Measurements from ENCODE around the gene ZNF793.
A peak's percentile ranks its signal among the peaks of the same experiment; 100 is the strongest.

The ZNF793 gene

DNA sequence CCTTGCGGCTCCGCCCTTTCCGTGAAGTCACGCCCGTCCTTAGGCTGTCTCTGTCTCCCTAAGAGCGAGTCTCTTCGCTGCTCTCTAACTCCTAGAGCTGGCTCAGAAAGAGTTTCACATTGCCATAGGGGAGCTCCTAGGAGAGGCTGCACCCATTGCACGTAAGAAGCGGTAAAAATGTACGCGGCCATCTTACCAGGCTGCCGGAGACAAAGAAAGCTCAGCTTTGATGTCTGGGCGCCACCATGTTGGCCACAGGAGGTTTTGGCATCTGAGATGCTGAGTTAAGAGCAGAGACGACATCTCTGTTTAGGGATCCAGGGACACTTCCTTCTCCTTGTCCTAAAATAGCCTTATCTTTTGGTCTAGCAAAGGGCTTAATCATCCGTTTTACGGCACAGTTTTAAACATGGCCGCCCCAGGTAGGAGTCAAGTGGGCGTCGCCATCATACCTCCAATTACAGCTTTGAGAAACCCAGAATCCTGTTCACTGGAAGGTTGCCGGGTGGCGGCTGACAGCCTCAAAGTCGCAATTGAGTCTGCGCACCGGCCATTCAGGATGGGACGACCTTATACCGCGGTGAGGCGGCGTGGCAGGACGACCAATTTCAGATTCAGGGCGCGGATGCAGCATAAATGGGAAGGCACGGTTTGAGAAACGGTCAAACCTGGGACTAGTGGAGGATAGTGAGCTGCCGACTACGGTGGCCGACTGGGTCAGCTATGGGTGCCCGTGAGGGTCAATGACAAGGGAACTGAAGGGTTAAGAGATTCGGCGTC lies at the start of gene ZNF793:
Gene ZNF793 (plus strand): TSS at position 553 of the 780 bp plus-strand sequence. CDS start 16,501 bp downstream, outside the sequence.
- DNase-seq (ENCODE audit: low read depth), result peak; percentile 21

DNA sequence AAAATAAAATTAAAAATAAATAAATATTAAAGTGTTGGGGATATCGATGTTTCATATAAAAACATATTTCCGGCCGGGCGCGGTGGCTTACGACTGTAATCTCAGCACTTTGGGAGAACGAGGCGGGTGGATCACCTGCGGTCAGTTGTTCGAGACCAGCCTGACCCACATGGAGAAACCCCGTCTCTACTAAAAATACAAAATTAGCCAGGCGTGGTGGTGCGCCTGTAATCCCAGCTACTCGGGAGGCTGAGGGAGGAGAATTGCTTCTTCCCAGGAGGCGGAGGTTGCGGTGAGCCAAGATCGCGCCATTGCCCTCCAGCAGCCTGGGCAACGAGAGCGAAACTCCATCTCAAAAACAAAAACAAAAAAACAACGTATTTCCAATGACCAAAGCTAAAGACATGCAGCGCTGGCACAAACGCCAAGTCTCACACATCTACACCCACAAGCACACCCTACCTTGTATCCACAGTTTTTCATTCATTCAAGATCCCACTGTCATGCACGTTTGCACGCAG lies 40.4 kb upstream of the ZNF793 start:
- no peak for DNase-seq (ENCODE audit: low read depth)

DNA sequence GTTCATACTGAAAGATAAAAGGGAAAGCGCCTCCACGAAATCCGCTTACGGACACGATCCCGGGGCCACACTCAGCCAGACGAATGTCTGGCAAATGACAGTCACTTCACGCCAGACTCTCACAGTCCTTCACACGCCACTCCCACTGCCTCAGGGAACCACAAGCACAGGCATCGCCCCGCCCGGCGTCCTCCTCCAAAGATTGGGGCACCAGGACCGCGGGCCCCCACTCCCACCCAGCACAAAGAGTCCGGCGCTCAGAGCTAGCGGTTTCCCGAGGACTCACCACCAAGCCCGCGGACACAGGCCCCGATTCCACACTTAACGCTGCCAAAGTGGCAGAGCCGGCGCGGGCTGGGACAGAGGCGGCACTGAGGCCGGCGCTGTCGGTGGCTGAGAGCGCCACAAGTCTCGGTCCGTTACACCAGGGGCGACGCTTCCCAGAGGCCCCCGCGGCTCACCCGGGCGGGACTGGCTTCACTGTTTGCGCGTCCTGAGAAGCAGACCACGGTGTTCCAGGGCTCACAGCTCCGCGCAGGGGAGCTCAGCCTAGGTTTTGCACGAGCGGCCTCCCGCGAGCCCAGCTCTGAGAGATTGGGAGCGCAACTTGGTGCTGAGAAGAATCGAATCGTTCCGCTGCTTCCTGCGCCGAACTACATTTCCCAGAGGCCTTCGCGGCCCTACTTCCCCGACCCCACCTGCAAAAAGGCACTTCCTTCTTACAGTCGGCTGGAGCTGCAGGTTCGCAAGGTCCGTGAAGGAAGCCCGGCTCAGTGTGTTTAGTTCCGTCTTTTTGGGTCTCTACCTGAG lies 39.7 kb upstream of the ZNF793 start, which contains the start of gene ZNF569:
Gene ZNF569 (minus strand): TSS at position 647 of the 810 bp plus-strand sequence. CDS start 22,523 bp downstream, outside the sequence.
- DNase-seq (ENCODE audit: low read depth), result peak; percentile 93

DNA sequence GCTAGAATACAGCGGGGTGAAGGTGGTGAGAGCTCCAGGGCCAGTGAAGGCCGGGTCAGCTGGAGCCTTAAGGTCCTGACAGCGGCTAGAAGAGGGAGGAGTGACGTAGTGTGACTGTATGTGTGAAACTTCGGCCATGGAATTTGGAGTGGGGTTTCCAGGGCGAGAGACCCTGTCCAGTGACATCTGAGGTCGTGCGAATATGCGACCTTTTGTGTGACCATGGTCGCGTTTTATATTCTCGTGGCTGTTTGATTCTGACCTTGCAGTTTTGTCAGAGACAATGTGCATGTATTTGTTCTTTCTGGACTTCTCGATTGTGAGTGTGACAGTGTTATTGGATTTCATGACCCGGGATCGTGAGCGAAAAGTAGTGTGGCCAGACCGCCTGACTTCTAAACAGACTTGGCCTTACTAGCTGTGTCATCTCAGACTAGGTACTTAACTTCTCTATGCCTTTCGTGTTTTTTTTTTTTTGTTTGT lies 39.1 kb upstream of the ZNF793 start:
- DNase-seq (ENCODE audit: low read depth), result no peak

DNA sequence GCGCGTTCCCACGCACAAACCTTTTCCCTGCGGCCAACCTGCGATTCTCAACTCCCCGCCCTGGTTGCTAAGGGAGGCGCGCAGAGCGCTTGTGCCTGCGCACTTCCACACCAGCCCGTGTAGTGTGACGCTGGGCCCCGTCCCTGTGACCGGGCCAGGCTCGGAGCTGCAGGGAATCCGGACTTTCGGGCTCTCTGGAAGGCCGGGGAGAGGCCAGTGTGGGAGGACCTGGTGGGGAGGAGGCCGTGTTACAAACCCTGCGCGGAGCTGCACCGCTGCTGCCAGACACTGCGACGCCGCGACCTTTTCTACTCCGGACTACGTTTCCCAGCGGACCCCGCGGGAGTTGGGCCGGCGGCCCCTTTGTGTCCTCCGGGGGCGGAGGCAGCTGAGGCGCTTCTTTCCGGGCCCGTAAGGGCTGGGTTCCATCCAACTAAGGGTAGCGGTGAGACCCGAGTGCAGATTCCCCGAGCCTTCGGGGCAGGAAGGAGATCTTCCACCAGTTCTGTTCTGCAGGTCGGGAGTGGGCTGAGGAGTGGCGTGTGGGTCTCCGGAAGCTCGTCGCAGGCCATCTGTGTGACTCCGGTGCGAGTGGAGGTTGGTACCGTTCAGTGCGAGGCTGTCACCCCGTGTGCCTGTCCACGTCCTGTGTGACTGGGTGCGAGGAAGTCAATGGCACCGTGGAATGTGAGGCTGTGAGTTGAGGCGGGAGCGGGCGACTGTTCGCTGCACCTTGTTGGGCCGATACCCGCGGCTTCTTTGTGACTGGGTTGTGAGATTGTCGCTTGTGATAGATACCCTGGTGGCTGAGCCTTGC lies 37.6 kb upstream of the ZNF793 start, which contains the start of gene ZNF570:
Gene ZNF570 (plus strand): TSS at position 396 of the 817 bp plus-strand sequence. CDS start 999 bp downstream, outside the sequence.
- peak; percentile 89 for DNase-seq (ENCODE audit: low read depth)

DNA sequence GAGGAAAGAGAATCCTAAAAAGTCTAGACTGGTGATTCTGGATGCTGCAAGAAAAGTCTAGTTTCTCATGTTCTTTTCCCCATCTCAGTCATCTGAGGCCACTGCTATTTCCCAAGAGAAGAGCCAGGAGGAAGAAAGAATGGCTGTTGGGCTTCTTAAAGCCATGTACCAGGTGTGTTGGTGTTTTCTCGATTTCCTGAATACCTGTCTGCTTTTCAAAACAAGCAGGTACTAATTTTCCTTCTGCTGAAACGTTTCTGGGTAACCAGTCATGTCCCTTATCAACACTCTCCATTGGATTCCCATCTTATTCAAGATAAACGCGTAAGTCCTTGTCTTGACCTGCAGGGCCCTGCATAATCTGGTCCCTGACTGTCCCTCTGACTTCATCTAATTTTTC lies 36.5 kb upstream of the ZNF793 start:
- no peak for DNase-seq (ENCODE audit: low read depth)

DNA sequence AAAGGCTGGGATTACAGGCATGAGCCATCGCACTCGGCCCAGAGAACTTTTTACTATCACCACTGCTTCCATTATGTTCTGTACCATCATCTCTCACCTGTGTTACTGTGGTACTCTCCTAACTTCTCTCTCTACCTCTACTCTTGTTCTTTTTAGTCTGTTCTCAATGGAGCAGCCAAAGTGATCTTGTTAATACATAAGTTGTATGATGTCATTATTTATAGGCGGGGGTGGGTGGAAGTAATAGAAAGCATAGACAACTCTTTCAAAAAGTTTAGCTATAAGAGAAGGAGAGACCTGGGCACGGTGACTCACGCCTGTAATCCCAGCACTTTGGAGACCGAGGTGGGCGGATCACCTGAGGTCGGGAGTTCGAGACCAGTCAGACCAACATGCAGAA lies 34.6 kb upstream of the ZNF793 start:
- DNase-seq (ENCODE audit: low read depth), result no peak

DNA sequence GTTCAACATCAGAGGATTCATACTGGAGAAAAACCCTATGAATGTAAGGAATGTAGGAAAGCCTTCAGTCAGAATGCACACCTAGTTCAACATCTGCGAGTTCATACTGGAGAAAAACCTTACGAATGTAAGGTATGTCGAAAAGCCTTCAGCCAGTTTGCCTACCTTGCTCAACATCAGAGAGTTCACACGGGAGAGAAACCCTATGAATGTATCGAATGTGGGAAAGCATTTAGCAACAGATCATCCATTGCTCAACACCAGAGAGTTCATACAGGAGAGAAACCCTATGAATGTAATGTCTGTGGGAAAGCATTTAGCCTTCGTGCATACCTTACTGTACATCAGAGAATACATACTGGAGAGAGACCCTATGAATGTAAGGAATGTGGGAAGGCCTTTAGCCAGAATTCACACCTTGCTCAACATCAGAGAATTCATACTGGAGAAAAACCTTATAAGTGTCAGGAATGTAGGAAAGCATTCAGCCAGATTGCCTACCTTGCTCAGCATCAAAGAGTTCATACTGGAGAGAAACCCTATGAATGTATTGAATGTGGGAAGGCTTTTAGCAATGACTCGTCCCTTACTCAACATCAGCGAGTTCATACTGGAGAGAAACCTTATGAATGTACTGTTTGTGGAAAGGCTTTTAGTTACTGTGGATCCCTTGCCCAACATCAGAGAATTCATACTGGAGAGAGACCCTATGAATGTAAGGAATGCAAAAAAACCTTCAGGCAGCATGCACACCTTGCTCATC lies 22.2 kb upstream of the ZNF793 start:
- DNase-seq (ENCODE audit: low read depth), result no peak

DNA sequence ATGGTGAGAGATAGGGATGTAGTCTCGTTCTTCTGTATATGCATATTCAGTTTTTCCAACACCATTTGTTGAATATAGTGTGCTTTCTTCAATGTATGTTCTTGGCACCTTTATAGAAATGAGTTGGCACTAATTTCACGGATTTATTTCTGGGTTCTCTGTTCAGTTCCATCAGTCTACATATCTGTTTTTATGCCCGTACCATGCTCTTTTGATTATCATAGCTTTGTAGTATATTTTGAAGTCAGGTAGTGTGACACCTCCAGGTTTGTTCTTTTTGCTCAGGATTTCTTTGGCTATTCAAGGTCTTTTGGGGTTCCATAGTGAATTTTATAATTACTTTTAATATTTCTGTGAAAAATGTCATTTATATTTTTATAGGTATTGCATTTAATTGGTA lies 14.5 kb upstream of the ZNF793 start:
- no peak for DNase-seq (ENCODE audit: low read depth)

DNA sequence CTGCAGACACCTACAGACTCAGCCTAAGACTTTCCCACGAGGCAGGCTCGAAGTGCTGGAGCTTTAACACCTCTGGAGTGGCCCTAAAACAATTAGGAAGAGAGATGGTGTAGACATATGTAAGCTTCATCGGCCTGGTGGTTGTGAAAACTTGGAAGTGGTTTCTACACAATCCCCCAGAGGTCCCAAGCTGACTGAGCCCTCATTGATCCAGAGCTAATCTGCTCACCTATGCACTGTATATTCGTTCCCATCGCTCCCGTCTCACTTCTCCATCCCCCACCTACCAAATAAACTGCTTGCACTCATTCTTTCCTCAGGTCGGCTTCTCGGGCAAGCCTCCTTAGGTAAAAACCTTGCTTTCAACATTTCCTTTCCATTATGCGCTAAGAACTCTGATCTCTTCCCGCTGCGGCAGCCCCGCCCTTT lies 767 bp upstream of the ZNF793 start:
- no peak for DNase-seq (ENCODE audit: low read depth)

DNA sequence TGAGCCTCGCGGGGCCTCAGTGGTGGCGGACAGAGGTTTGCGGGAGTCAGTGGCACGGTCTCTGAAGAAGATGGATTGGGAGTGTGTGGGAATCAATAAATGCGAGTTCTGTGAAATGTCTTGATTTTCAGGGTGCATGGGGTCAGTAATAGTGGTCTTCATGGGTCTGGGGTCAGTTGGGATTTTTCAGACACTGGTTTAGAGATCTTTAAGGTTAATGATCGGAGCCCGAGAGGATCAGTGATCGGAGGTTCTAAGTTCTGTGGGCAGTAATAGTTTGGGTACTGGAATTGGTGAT lies 377 bp downstream of the ZNF793 start:
- no peak for DNase-seq (ENCODE audit: low read depth)

DNA sequence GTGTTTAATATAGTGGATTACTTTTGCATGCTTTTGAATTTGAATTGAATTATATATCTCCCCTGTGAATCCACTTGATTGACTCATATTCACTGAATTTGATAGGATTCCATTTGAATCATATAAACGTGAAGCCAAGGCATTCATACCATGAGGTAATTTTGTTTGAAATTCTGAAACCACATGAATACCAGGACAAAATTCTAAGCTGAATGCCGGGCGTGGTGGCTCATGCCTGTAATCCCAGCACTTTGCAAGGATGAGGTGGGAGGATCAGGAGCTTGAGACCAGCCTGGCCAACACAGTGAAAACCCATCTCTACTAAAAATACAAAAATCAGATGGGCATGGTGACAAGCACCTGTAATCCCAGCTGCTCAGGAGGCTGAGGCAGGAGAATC lies 4.4 kb downstream of the ZNF793 start:
- no peak for DNase-seq (ENCODE audit: low read depth)

DNA sequence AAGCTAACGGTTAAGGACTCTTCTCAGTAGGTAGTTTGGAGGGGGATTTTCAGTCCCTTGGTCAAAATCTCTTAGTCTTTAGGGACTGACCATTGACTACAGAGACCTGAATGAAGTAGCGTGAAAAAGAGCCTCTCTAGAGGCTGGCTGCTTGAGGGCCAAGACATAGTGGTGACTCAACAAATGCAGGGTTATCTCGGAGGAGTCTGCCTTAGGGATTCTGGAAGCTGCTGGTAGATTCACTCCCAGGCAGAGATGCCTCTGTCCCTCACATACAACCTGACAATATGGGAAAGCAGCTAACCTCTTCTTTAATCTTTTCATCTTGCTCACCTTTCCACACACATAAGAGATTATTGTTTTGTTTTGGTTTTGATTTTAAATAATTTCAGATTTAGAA lies 5.1 kb downstream of the ZNF793 start:
- DNase-seq (ENCODE audit: low read depth), result no peak

DNA sequence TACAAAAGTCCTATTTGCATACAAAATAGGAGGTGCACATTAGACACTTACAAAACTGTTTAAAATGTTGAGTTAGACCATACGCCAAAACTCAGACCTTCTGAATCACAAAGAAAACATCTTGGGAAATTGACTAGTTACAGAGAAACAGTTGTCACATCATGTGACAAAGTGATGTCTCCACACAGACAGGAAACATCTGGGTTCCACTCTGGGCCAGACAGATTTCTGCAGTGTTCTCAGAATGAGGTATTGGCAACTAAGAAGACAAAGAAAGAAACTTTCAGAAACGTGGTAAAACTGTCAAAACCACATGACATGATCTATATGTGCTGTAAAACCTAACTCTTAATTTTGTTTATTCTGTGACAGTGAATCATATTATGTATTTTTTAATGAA lies 6.7 kb downstream of the ZNF793 start:
- no peak for DNase-seq (ENCODE audit: low read depth)

DNA sequence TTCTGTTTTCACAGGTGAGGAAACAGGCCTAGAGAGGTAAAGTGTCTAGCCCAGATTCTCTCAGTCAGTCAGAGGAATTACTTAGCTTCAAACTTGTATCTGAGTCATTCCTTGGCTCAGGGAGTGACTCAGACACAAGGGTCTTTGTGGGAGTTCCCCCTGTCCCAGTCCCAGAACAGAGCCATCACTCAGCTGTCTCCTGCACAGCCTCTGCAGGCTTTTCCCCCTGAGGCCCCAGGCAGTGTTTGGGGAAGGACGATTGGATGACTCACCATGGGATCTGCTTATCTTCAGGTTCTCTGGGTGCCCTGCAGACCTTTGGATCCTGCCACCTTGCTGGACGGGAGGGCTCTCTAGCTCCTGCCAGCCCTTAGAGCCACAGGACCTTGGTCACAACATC lies 13.2 kb downstream of the ZNF793 start:
- DNase-seq (ENCODE audit: low read depth), result peak; percentile 37

DNA sequence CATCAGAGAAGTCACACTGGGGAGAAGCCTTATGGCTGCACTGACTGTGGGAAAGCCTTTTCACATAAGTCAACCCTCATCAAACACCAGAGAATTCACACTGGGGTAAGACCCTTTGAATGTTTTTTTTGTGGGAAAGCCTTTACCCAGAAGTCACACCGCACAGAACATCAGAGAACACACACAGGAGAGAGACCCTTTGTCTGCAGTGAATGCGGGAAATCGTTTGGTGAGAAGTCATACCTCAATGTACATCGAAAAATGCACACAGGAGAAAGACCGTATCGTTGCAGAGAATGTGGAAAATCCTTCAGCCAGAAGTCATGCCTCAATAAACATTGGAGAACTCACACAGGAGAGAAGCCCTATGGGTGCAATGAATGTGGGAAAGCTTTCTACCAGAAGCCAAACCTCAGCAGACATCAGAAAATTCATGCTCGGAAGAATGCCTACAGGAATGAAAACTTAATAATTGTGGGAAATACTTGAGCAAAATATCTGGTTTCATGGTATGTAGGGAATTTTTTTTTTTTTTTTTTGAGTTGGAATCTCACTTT lies 30.7 kb downstream of the ZNF793 start:
- no peak for DNase-seq (ENCODE audit: low read depth)

DNA sequence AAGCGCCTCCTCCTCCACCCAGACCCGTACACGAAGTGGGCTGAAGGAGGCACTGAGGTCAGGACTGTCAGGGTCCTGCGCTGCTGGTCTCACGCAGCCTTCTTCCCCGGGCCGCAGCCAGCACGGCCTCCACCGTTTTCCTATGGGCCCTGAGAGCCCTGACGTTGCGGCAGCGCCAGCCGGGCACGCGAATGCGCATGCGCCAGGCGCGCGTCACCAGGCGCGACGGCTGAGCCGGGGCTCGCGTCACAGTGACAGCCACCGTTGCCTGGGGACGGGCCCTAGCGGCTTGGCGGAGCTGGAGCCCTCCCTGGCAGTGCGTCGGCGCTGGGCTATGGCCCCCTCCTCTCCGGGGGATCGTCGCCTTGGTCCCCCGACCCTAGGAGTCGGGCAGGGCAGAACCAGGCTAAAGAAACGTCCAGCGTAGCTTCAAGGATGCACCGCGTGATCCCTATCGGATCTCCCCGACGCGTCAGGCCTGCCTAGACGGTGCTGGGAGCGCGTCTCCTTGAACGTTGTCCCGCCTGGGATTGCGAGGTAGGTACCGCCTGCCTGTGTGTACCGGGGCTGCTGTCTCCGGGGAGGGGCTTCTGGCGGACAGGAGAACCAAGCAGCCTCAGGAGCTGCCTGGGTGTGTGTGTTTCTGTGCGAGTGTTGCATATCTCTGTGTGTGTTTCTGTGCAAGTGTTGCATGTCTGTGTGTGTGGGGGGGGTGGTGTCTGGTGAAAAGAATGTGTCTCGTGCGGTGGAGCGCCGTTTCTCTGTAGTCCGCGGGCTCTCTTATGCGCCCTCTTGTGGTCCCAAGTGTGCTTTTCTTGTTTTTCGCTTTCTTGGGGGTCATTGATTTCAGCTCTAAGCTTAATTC lies 44.6 kb downstream of the ZNF793 start:
- DNase-seq (ENCODE audit: low read depth), result peak; percentile 63

DNA sequence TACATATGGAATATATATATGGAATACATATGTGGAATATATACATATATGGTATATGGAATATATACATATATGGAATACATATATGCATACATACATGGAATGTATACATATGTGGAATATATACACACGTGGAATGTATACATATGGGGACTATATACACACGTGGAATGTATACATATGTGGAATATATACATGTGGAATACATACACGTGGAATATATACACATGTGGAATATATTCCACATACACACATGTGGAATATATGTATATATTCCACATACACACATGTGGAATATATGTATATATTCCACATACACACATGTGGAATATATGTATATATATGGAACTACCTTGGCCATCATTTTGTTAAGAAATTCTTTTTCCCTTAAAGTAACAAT lies 56.8 kb downstream of the ZNF793 start:
- DNase-seq (ENCODE audit: low read depth), result no peak

DNA sequence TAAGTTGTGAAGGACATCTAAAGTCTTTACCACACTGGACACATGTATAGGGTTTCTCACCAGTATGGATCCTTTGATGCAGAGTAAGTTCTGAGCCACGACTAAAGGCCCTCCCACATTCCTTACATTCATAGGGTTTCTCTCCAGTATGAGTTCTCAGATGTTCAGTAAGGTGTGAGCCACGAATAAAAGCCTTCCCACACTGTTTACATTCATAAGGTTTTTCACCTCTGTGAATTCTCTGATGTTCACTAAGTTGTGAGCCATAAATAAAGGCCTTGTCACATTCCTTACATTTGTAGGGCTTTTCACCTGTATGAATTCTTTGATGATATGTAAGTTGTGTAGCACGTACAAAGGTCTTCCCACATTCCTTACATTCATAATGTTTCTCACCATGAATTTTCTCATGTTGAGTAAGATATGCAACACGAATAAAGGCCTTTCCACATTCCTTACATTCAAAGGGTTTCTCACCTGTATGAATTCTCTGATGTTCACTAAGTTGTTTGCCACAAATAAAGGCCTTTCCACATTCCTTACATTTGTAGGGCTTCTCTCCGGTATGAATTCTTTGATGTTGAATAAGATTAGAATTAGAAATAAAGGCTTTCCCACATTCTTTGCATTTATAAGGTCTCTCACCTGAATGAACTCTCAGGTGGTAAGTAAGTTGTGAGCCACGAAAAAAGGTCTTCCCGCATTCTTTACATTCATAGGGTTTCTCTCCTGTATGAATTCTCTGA lies 58.1 kb downstream of the ZNF793 start:
- DNase-seq (ENCODE audit: low read depth), result no peak

Measured in ELR (cell line).